Measurements from ENCODE around the gene GADD45A. TPM values are rescaled to one million over a fixed set of nuclear protein-coding genes. Genes with fewer than 3 reads are reported as not detected.

The GADD45A gene
- total and polyA plus RNA-seq, 4 donors: 26.3 to 57.9 (median 33.4) TPM

DNA sequence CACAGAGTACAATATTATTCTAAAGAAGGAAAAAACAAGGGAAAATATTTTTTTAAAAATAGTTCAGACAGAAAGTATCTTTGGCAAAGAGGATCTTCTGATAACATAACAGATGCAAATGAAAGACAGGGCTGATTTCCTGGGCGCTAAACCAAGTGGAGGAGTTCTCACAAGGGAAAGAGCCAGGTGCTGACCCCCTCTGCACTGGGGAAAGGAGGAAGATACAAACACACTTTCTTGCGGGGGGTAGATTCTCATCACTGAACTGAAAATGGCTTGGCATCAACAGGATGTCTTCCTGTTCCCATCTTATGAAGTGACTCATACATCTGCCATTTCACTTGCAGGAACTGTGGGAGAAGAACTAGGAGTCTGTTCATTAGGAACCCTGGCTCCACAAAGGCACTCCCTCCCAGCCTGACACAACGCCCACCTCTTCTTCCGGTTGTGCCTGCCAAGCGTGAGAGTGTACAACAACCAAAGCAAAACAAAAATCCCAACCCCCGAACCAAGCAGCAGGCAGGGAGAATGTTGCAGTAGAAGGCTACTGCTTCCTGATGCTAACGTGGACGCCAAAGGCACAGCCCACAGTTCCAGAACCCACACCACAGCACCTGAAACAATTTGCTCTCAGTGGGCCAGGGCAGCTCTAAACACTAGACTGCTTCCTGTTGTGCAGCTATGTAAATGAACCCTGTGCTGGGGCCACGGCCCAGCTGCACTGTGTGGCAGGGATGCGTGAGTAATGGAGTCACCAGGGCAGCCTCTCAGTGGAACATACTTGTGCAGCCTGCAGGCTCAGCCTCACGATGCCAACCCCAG, 51.0 kb downstream of the GADD45A start:
- peak; percentile 49 for DNase-seq (ENCODE audit: low spot score)
- Histone ChIP-seq H3K4me3 (ENCODE audit: low read depth in 1 of 3, low read length in 3 of 3) (no peak overlapping the region), H3K9ac (ENCODE audit: low read depth in 1 of 2, low read length in 2 of 2) (no peak overlapping the region), H3K36me3 (ENCODE audit: control insufficient read depth in 4 of 4, insufficient read depth in 3 of 4, low read depth in 1 of 4, low read length in 3 of 4) (no peaks in the 10 kb centered on the region), H3K4me1 (ENCODE audit: control insufficient read depth in 4 of 4, insufficient read depth in 4 of 4, low read length in 3 of 4) (peaks cover 4 to 16% (median 5%) of the 10 kb centered on the region in 4 donors), H3K9me3 (ENCODE audit: control insufficient read depth in 4 of 4, low read length in 3 of 4) (no peaks in the 10 kb centered on the region), H3K27ac (ENCODE audit: low read depth in 1 of 2, low read length in 2 of 2) (peak overlapping the region in 1 of 2 donors; percentile 51), H3K27me3 (ENCODE audit: control insufficient read depth in 4 of 4, insufficient read depth in 4 of 4, low read length in 3 of 4) (no peaks in the 10 kb centered on the region)
- TF ChIP-seq JUND (IDR thresholded peaks at IDR 0.05) (peak; percentile 41 to 65), HNF4G (IDR thresholded peaks at IDR 0.05) (no peak), NR2F2 (IDR thresholded peaks at IDR 0.05) (peak; percentile 47), YY1 (IDR thresholded peaks at IDR 0.05) (no peak), SP1 (IDR thresholded peaks at IDR 0.05) (peak; percentile 22), HNF4A (conservative IDR thresholded peaks at IDR 0.05) (no peak), GABPA (IDR thresholded peaks at IDR 0.05 in 1 of 2, conservative IDR thresholded peaks at IDR 0.05 in 1 of 2) (no peak)
- TF ChIP-seq, protein P1, sequence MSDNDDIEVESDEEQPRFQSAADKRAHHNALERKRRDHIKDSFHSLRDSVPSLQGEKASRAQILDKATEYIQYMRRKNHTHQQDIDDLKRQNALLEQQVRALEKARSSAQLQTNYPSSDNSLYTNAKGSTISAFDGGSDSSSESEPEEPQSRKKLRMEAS (IDR thresholded peaks at IDR 0.05): no peak
- TF ChIP-seq, protein P2, sequence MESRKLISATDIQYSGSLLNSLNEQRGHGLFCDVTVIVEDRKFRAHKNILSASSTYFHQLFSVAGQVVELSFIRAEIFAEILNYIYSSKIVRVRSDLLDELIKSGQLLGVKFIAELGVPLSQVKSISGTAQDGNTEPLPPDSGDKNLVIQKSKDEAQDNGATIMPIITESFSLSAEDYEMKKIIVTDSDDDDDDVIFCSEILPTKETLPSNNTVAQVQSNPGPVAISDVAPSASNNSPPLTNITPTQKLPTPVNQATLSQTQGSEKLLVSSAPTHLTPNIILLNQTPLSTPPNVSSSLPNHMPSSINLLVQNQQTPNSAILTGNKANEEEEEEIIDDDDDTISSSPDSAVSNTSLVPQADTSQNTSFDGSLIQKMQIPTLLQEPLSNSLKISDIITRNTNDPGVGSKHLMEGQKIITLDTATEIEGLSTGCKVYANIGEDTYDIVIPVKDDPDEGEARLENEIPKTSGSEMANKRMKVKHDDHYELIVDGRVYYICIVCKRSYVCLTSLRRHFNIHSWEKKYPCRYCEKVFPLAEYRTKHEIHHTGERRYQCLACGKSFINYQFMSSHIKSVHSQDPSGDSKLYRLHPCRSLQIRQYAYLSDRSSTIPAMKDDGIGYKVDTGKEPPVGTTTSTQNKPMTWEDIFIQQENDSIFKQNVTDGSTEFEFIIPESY (IDR thresholded peaks at IDR 0.05): no peak
- 54% methylated on average over 11 of the region's 11 CpGs for WGBS

DNA sequence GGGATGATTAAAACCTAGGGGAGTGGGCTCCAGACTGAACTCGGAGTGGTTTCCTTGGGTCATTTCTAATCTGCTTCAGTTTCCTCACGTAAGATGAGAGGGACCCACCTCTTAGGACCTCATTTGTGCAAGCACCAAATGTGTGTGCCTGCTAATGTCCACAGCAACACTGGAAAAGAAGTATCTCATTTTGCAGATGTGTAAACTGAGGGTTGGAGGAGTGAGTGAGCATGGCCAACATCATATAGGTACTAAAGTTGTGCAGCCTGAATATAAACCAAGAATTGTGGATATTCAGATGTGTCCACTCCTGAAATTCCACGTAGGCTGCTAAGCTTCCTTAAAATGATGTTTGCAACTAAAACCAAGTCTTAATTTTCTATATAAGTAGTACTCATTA, 51.7 kb downstream of the GADD45A start:
- Histone ChIP-seq H3K36me3 (ENCODE audit: control insufficient read depth in 4 of 4, insufficient read depth in 3 of 4, low read depth in 1 of 4, low read length in 3 of 4) (no peaks in the 10 kb centered on the region), H3K9ac (ENCODE audit: low read depth in 1 of 2, low read length in 2 of 2) (no peak overlapping the region), H3K9me3 (ENCODE audit: control insufficient read depth in 4 of 4, low read length in 3 of 4) (no peaks in the 10 kb centered on the region), H3K27ac (ENCODE audit: low read depth in 1 of 2, low read length in 2 of 2) (no peak overlapping the region), H3K27me3 (ENCODE audit: control insufficient read depth in 4 of 4, insufficient read depth in 4 of 4, low read length in 3 of 4) (no peaks in the 10 kb centered on the region), H3K4me3 (ENCODE audit: low read depth in 1 of 3, low read length in 3 of 3) (no peak overlapping the region), H3K4me1 (ENCODE audit: control insufficient read depth in 4 of 4, insufficient read depth in 4 of 4, low read length in 3 of 4) (peaks cover 4 to 20% (median 7%) of the 10 kb centered on the region in 4 donors)
- 94% methylated on average over 3 of the region's 3 CpGs for WGBS
- no peak for DNase-seq (ENCODE audit: low spot score)
- TF ChIP-seq SP1 (IDR thresholded peaks at IDR 0.05) (no peak), FOXA1 (IDR thresholded peaks at IDR 0.05) (no peak)

DNA sequence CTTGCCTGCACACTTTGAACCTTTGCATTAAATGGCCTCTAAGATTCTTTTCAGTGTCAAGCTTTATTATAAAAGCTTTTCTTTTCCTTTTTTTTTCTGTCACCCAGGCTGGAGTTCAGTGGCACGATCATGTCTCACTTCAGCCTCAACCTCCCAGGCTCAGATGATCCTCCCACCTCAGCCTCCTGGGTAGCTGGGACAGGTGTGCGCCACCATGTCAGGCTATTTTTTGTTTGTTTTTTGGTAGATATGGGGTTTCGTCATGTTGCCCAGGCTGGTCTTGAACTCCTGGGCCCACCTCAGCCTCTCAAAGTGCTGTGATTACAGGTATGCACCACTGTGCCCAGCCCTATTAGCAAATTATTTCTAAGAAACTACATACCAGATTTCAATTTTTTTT, 52.9 kb downstream of the GADD45A start:
- no peak overlapping the region for H3K27ac ChIP-seq (ENCODE audit: low read depth in 1 of 2, low read length in 2 of 2)
- no peak overlapping the region for H3K9ac ChIP-seq (ENCODE audit: low read depth in 1 of 2, low read length in 2 of 2)
- over 99% methylated on average over 3 of the region's 3 CpGs for WGBS
- no peaks in the 10 kb centered on the region for H3K36me3 ChIP-seq (ENCODE audit: control insufficient read depth in 4 of 4, insufficient read depth in 3 of 4, low read depth in 1 of 4, low read length in 3 of 4)
- no peaks in the 10 kb centered on the region for H3K9me3 ChIP-seq (ENCODE audit: control insufficient read depth in 4 of 4, low read length in 3 of 4)
- no peak for TF ChIP-seq RXRA (IDR thresholded peaks at IDR 0.05)
- TF ChIP-seq YY1 (IDR thresholded peaks at IDR 0.05): no peak
- TF ChIP-seq RAD21 (IDR thresholded peaks at IDR 0.05): no peak
- no peak for TF ChIP-seq SP1 (IDR thresholded peaks at IDR 0.05)
- no peak for TF ChIP-seq JUND (IDR thresholded peaks at IDR 0.05)
- TF ChIP-seq HNF4G (IDR thresholded peaks at IDR 0.05): no peak
- TF ChIP-seq, protein P3, sequence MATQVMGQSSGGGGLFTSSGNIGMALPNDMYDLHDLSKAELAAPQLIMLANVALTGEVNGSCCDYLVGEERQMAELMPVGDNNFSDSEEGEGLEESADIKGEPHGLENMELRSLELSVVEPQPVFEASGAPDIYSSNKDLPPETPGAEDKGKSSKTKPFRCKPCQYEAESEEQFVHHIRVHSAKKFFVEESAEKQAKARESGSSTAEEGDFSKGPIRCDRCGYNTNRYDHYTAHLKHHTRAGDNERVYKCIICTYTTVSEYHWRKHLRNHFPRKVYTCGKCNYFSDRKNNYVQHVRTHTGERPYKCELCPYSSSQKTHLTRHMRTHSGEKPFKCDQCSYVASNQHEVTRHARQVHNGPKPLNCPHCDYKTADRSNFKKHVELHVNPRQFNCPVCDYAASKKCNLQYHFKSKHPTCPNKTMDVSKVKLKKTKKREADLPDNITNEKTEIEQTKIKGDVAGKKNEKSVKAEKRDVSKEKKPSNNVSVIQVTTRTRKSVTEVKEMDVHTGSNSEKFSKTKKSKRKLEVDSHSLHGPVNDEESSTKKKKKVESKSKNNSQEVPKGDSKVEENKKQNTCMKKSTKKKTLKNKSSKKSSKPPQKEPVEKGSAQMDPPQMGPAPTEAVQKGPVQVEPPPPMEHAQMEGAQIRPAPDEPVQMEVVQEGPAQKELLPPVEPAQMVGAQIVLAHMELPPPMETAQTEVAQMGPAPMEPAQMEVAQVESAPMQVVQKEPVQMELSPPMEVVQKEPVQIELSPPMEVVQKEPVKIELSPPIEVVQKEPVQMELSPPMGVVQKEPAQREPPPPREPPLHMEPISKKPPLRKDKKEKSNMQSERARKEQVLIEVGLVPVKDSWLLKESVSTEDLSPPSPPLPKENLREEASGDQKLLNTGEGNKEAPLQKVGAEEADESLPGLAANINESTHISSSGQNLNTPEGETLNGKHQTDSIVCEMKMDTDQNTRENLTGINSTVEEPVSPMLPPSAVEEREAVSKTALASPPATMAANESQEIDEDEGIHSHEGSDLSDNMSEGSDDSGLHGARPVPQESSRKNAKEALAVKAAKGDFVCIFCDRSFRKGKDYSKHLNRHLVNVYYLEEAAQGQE (IDR thresholded peaks at IDR 0.05): no peak
- TF ChIP-seq GABPA (IDR thresholded peaks at IDR 0.05 in 1 of 2, conservative IDR thresholded peaks at IDR 0.05 in 1 of 2): no peak
- TF ChIP-seq, protein P2 (IDR thresholded peaks at IDR 0.05): no peak
- TF ChIP-seq, protein P1 (IDR thresholded peaks at IDR 0.05): no peak
- TF ChIP-seq NR2F2 (IDR thresholded peaks at IDR 0.05): no peak
- TF ChIP-seq EGR1 (IDR thresholded peaks at IDR 0.05; ENCODE audit: low read depth in 2 of 2): no peak
- no peak overlapping the region for H3K4me3 ChIP-seq (ENCODE audit: low read depth in 1 of 3, low read length in 3 of 3)
- H3K4me1 ChIP-seq (ENCODE audit: control insufficient read depth in 4 of 4, insufficient read depth in 4 of 4, low read length in 3 of 4): peaks cover 4 to 20% (median 7%) of the 10 kb centered on the region in 4 donors
- no peaks in the 10 kb centered on the region for H3K27me3 ChIP-seq (ENCODE audit: control insufficient read depth in 4 of 4, insufficient read depth in 4 of 4, low read length in 3 of 4)
- no peak for DNase-seq (ENCODE audit: low spot score)
